Lower leg skin (tissue), 3 donors: ENCODE data around the gene CMSS1.

Source experiments
- POLR2A ChIP-seq, 2 donors: fragments of 450-650 bp; IDR thresholded peaks; one replicate each; pipeline ENCODE4 v1.6.1; 2016 to 2017; ENCODE audit warnings: antibody characterized with exemption in 2 of 2, mild to moderate bottlenecking in 1 of 2, moderate library complexity in 1 of 2
- TF ChIP-seq, protein P1 (sequence below), 3 donors: fragments of 450-650 bp; IDR thresholded peaks; one replicate each; pipeline ENCODE4 v1.5.1; 2016; ENCODE audit warnings: antibody characterized with exemption in 3 of 3, mild to moderate bottlenecking in 3 of 3, moderate library complexity in 2 of 3

DNA sequence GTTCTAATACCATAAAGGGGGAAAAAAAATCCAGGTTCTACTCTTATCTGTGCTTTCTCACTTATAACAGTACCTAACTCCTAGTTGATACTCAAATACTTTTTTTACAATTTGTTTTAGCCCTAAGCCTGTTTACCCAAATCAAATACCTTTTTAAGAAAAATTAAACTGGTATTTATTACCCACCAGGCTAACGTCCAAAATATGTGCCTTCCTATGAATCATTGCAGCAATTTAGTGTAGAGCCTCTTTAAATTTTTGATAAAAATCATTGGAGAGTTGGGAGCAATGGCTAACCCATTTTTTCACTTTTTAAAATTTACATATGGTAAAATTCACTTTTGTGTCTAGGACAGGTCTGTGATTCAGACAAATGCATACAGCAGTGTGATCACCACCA is 268.7 kb downstream of the CMSS1 start:
- TF ChIP-seq, protein P1, sequence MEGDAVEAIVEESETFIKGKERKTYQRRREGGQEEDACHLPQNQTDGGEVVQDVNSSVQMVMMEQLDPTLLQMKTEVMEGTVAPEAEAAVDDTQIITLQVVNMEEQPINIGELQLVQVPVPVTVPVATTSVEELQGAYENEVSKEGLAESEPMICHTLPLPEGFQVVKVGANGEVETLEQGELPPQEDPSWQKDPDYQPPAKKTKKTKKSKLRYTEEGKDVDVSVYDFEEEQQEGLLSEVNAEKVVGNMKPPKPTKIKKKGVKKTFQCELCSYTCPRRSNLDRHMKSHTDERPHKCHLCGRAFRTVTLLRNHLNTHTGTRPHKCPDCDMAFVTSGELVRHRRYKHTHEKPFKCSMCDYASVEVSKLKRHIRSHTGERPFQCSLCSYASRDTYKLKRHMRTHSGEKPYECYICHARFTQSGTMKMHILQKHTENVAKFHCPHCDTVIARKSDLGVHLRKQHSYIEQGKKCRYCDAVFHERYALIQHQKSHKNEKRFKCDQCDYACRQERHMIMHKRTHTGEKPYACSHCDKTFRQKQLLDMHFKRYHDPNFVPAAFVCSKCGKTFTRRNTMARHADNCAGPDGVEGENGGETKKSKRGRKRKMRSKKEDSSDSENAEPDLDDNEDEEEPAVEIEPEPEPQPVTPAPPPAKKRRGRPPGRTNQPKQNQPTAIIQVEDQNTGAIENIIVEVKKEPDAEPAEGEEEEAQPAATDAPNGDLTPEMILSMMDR (IDR thresholded peaks at IDR 0.05) = no peak
- no peak for TF ChIP-seq POLR2A (IDR thresholded peaks at IDR 0.05)
